Epithelial cell of proximal tubule (primary cell): ENCODE measurements around the gene WDR18. TPM values are rescaled to one million over a fixed set of nuclear protein-coding genes. Genes with fewer than 3 reads are reported as not detected.
A peak's percentile ranks its signal among the peaks of the same experiment; 100 is the strongest.

Source experiments
- DNase-seq: peaks from one replicate; pipeline ENCODE4 v3.0.0-alpha.2; 2011; ENCODE audit warnings: low read depth
- H3K4me3 ChIP-seq: 2 replicates; pipeline ENCODE4 v1.5.1; 2011; ENCODE audit warnings: low read depth, mild to moderate bottlenecking, low read length
- CTCF ChIP-seq: conservative IDR thresholded peaks from 2 replicates; pipeline ENCODE4 v1.5.1; 2012; ENCODE audit warnings: low read depth, mild to moderate bottlenecking, low read length
- total RNA-seq: library from RNA; depleted of rRNA; stranded (reverse); fragments of >200 nt; gene quantifications from 2 replicates; pipeline ENCODE4 v1.2.3, GENCODE V29; 2015

The WDR18 gene
- total RNA-seq, 1 donor from 2014 or later = 71.0 TPM

GRCh38 chr19:1037621-1038064, 53.5 kb downstream of the WDR18 start:
- no peak for TF ChIP-seq CTCF
- DNase-seq = no peak
- H3K4me3 ChIP-seq = no peak overlapping the region

- TF ChIP-seq CTCF = no peak
- peak overlapping the region; percentile 65 for H3K4me3 ChIP-seq
- no peak for DNase-seq
These were observed 55.0 kb downstream of the WDR18 start for GRCh38 chr19:1038978-1039645.

GRCh38 chr19:1039646-1040475, 55.7 kb downstream of the WDR18 start, which contains the start of gene ABCA7:
TSS of gene ABCA7 (plus strand) at chr19:1040107. CDS start at chr19:1041362, 1,255 bp downstream.
- peak; percentile 59 for DNase-seq
- H3K4me3 ChIP-seq = peak within 1 kb of the TSS; percentile 65
- no peak for TF ChIP-seq CTCF

- DNase-seq = peak; percentile 48
- TF ChIP-seq CTCF = no peak
- H3K4me3 ChIP-seq = peak overlapping the region; percentile 65
These were observed 56.5 kb downstream of the WDR18 start for GRCh38 chr19:1040476-1041271.

- TF ChIP-seq CTCF = no peak
- DNase-seq = no peak
- peak overlapping the region; percentile 65 for H3K4me3 ChIP-seq
These were observed 57.2 kb downstream of the WDR18 start for GRCh38 chr19:1041272-1041834.

- no peak for DNase-seq
- H3K4me3 ChIP-seq = no peak overlapping the region
These were observed 57.9 kb downstream of the WDR18 start for GRCh38 chr19:1041835-1042685.

More at GRCh38 chr19:1041835-1042685, 57.9 kb downstream of the WDR18 start:
- TF ChIP-seq CTCF = no peak
